ENCODE data around the gene DGKG. TPM values are rescaled to one million over a fixed set of nuclear protein-coding genes. Genes with fewer than 3 reads are reported as not detected.

Gene DGKG
- total and polyA plus RNA-seq, 8 donors, result 4.2 to 7.6 (median 5.5) TPM

DNA sequence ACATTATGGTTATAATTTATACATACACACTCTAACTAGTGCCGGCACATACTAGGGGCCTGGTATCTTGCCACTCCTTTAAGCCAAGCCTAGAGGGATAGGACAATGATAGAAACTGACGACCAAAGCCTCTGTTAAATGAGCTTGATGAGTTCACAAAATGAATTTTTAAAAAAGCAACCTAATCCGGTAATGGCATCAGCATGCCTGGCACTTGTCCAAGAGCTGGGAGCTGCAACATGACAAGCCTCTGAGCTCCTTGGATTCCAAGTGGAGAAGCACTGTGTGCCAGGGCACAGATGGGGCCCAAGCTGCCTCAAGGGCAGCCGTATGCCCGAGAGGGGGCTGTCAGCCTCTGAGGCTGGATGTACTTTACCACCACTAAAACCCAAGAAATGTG lies 262.9 kb downstream of the DGKG start:
- no peak for ATAC-seq
- no peak for TF ChIP-seq CTCF (IDR thresholded peaks at IDR 0.05)
- DNase-seq, result peak in 1 of 4 donors; percentile 43
- Histone ChIP-seq H3K4me1 (peaks cover 21 to 50% of the 10 kb centered on the region in 2 donors), H3K4me3 (no peak overlapping the region), H3K27ac (no peak overlapping the region), H3K36me3 (no peaks in the 10 kb centered on the region), H3K9me3 (no peaks in the 10 kb centered on the region), H3K27me3 (peaks cover 0 to 19% of the 10 kb centered on the region in 2 donors)
- intact Hi-C loops (cut with DNase I), result no loop called here

- ATAC-seq (no peak), DNase-seq (no peak)
- Histone ChIP-seq H3K36me3 (no peaks in the 10 kb centered on the region), H3K27ac (no peak overlapping the region), H3K27me3 (peaks cover 0 to 19% of the 10 kb centered on the region in 2 donors), H3K4me3 (no peak overlapping the region), H3K4me1 (peaks cover 20 to 55% of the 10 kb centered on the region in 2 donors), H3K9me3 (no peaks in the 10 kb centered on the region)
- intact Hi-C loops (cut with DNase I), result no loop called here
- no peak for TF ChIP-seq CTCF (IDR thresholded peaks at IDR 0.05)
Measured at GRCh38 chr3:186098740-186099139, 263.3 kb downstream of the DGKG start.

GRCh38 chr3:186097663-186098451 lies 264.2 kb downstream of the DGKG start:
- peak; percentile 71 to 92 (median 80) for DNase-seq
- Histone ChIP-seq H3K4me1 (peaks cover 18 to 63% of the 10 kb centered on the region in 2 donors), H3K27ac (peak overlapping the region; percentile 2 to 37), H3K9me3 (no peaks in the 10 kb centered on the region), H3K27me3 (peaks cover 0 to 19% of the 10 kb centered on the region in 2 donors), H3K36me3 (no peaks in the 10 kb centered on the region), H3K4me3 (peak overlapping the region in 1 of 2 donors; percentile 3)
- ATAC-seq, result peak; percentile 86
- intact Hi-C loops (cut with DNase I), result no loop called here
- no peak for TF ChIP-seq CTCF (IDR thresholded peaks at IDR 0.05)

- H3K4me1 ChIP-seq, result peaks cover 18 to 64% of the 10 kb centered on the region in 2 donors
- TF ChIP-seq CTCF (IDR thresholded peaks at IDR 0.05), result no peak
Measured at GRCh38 chr3:186097317-186097662, 264.7 kb downstream of the DGKG start.

More at GRCh38 chr3:186097317-186097662, 264.7 kb downstream of the DGKG start:
- Histone ChIP-seq H3K9me3 (no peaks in the 10 kb centered on the region), H3K27ac (no peak overlapping the region), H3K36me3 (no peaks in the 10 kb centered on the region), H3K27me3 (peaks cover 0 to 19% of the 10 kb centered on the region in 2 donors), H3K4me3 (no peak overlapping the region)
- intact Hi-C loops (cut with DNase I), result no loop called here
- ATAC-seq (no peak), DNase-seq (no peak)

Other genes starting within 250 kb of the DGKG start
- gene CRYGS, start 182.1 kb upstream of the DGKG start, total RNA-seq, result 1 to 10 TPM; 1.8 to 3.7 TPM
- 10 to 100 TPM in 2 of 6 donors, 1 to 10 TPM in 4; 6.5 to 10.6 (median 9.3) TPM for gene CRYGS, start 182.1 kb upstream of the DGKG start, polyA plus RNA-seq (ENCODE audit: insufficient read length in 6 of 6)
- gene TBCCD1, start 205.1 kb upstream of the DGKG start, total RNA-seq, result 10 to 100 TPM; 11.6 to 12.1 TPM
- gene TBCCD1, start 205.1 kb upstream of the DGKG start, polyA plus RNA-seq (ENCODE audit: insufficient read length in 6 of 6), result 10 to 100 TPM; 17.8 to 23.0 (median 20.0) TPM
- 10 to 100 TPM; 46.8 to 78.3 TPM for gene DNAJB11, start 208.5 kb upstream of the DGKG start, total RNA-seq
- gene DNAJB11, start 208.5 kb upstream of the DGKG start, polyA plus RNA-seq (ENCODE audit: insufficient read length in 6 of 6), result 10 to 100 TPM; 52.5 to 69.8 (median 58.0) TPM

All from left lung (tissue), 10 donors.